SKM-1 treated with dmso at 0.1 percent for 144 hours (cell line): ENCODE results near the gene KRT7.
A peak's percentile ranks its signal among the peaks of the same experiment; 100 is the strongest.

ENCODE experiments used
- DNase-seq: peaks from one replicate; lab custom pipeline; 2025; ENCODE audit not compliant: unreplicated experiment; lab: John Stamatoyannopoulos, UW

The KRT7 gene

DNA sequence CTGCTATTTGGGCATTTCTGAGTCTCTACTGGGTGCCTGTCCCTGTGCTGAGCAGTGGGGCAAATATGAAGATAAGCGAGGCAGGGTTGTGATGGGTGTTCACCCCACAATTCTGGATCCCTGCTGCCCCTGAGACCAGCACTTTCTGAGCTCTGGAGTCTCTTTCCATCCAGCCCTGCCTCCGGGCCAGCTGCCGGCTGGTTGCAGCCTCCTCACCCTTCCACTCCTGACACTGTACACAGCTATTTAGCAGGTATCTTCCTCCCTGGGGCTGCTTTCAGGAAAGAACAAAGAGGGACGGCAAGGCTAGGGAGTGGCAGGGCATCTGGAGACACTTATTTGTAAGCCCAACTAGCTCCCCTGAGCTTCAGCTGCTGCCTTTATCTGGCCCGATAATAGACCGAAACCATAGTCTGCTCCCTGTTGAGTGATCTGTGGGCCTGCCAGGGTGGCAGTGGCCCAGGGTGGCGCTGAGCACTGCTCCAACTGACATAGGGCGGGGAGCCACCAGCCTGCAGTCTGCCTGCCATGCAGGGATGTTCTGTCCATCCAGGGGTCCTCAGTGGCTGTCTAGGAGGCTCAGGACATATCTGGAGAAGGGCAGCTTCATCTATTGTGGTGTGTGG is 33.6 kb upstream of the KRT7 start:
- no peak for DNase-seq

DNA sequence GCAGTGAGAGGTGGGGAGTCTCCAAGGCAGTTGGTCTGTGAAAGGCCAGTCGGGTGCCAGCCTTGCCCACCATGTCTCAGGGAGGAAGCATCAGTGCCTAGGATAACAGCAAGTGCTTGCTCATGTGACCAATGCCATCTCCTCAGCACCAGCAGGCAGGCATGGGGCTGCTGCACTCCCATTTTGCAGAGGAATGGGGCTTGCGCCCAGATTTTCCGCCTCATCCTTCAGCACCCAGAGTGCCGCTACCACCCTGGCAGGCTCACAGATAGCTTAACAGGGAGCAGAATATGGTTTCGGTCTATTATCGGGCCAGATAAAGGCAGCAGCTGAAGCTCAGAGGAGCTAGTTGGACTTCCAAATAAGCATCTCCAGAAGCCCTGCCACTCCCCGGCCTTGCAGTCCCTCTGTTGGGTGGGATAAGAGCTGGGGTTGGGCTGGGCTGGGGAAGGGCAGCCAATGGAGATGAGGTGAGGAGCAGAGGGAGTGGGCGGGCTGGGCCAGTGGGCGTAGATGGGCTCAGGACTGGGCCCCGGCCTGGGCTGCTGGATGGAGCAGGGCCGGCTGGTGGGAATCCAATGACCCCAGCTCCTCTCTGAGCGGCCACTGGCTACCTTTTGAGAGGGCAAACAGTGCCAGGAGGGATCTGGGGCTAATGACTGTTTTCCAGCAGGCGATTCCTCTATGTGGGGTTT is 32.8 kb upstream of the KRT7 start:
- DNase-seq, result no peak

- DNase-seq, result no peak
Observed at GRCh38 chr12:52200781-52201450, 32.1 kb upstream of the KRT7 start.

GRCh38 chr12:52201451-52201839 is 31.6 kb upstream of the KRT7 start:
- DNase-seq, result no peak

DNA sequence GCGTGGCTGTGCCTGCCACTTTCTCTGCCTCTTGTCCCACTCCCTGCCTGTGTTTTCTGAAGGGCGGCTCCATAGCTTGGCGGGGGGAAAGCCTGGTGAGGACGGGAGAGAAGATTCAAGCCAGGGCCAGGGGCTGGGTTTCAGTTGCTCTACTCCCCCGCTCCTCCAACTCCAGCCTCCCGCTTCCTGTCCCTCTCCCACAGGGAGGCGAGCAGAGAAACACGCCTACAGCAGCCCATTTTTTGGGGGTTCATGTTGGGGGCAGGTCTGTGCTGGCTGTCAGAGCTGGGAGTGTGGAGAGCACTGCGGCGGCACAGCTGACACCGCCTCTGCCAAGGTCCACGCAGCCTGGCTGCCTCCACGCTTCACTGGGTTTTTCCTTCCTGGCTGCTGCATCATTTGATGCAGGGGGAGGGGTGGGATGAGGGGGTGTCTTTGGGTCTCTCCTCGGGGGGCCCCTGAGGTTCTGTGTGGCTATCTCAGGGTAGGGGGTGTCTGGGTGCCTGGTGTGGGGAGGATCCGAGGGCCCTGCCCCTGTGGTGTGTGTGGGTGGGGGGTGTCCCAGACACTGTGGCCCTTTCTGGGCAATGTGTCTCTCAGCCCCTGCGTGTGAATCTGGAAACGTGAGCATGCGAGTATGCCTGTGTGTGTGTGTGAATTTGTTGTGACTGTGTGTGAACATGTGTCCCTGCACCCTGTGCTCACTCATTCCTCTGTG is 30.5 kb upstream of the KRT7 start:
- DNase-seq, result no peak

GRCh38 chr12:52203079-52203921 is 29.7 kb upstream of the KRT7 start:
- peak; percentile 56 for DNase-seq

DNA sequence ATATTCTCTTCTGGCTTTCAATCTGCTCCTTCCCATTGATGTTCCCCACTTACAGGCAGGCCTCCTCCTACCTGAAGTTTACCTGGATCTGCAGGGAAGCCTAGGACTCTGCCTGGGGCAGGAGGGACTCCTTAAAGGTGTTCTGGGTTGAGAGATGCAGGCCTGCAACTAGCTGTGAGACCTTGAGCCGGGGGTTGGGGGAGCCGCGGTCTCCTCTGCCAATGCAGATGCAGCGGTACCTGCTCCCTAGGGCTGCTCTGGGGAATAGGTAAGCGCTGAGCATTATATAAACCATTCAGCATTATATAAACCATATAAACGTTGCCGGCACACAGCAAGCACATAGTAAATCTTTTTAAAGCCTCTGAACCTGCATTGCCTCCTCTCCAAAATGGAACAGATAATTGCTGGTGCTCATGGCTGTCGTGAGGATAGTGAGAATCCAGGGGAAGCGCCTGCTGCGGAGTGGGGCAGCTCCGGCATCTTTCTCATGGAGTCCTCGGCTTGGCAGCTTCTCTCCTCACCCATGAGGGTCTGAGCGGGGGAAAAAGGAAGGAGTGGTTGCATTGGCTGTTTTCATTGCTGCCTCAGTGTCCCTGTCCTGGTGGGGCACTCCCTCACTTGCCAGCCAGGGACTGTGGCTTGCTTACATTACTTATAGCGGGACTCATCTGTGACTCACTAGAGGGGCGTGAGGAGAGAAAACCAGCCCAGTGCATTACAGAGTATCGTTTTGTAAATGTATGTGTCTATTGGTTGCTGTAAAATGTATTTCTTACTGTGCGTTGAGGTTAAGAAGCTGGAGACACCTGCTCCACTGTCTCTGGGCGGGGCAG is 28.7 kb upstream of the KRT7 start:
- DNase-seq, result no peak

DNA sequence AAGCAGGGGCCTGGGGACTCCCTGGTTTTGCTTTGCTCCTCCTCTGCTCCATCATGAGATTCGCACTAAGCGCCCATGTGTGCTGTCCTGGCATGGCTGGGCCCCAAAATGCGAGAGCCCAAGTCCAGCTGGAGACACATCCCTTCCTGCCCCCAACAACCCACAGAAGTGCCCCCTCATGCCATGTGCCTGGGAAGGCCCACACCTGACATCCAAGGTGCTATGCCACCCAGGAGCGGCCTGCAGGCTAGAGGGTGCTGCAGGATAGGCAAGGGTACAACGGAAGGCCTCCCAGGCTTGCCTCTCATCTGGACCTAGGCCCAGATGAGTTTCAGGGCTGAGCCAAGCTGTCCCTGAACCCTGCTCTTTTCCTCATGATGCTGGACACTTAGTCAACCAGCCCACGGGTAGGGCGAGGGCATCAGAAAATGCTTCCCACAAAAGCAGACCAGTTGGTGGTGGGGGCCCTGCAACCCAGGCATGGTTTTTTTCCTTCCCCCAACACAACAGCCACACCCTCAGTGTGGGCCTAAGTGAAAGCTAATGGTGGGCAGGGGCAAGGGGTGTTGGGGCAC is 28.0 kb upstream of the KRT7 start:
- no peak for DNase-seq

DNA sequence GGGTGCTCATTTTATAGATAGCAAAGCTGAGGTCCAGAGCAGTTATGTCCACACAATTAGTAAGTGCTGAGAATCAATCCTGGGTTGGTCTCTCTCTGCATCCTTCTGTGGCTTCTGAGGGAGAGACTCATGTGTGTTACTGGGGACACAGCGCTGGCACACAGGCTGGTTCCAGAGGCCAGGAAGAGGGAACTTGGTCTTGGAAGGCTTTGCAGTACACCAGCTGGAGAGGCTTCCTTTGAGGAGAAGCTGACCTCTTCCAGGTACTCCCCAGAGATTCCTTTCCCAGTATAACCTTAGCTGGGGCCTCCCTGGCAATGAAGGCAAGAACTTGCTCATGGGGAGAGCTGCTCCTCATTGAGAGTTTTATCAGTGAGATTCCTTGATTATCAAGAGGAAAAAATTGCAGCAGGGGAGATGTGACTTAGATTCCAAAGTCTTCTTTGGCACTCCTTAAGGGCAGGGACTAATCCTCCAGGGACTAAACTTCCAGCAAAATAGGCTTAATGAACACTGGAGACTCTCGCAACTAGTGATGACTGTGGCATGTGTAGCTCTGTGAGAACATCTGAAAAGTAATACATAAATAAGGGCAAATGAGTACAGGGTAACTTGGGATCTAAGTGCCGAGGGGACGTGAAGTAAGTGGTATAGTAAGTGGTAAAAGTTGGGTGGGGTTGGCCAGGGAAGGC is 27.3 kb upstream of the KRT7 start:
- no peak for DNase-seq

- no peak for DNase-seq
Observed at GRCh38 chr12:52206304-52207040, 26.6 kb upstream of the KRT7 start.

- DNase-seq, result no peak
Observed at GRCh38 chr12:52207106-52207505, 25.9 kb upstream of the KRT7 start.

GRCh38 chr12:52207895-52208294 is 25.1 kb upstream of the KRT7 start:
- no peak for DNase-seq

- DNase-seq, result no peak
Observed at GRCh38 chr12:52208424-52209165, 24.4 kb upstream of the KRT7 start.

DNA sequence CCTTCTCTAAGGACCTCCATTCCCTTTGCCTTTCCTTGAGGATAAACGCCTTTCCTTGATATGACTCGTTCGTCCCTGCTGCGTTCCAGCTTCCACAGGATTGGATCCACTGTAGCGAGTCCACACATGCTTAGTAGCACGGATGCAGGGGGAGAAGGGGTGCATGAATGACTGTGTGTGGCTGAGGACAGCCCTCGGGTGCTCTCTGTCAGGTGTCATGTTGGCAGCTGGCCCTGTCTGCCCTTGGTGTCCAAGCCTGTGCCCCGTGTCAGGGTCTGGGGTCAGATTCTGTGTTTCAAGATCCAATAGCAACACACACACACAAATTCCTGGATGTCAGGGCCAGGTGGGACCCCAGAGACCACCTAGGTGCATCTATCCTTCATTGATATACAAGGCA is 23.7 kb upstream of the KRT7 start:
- no peak for DNase-seq

DNA sequence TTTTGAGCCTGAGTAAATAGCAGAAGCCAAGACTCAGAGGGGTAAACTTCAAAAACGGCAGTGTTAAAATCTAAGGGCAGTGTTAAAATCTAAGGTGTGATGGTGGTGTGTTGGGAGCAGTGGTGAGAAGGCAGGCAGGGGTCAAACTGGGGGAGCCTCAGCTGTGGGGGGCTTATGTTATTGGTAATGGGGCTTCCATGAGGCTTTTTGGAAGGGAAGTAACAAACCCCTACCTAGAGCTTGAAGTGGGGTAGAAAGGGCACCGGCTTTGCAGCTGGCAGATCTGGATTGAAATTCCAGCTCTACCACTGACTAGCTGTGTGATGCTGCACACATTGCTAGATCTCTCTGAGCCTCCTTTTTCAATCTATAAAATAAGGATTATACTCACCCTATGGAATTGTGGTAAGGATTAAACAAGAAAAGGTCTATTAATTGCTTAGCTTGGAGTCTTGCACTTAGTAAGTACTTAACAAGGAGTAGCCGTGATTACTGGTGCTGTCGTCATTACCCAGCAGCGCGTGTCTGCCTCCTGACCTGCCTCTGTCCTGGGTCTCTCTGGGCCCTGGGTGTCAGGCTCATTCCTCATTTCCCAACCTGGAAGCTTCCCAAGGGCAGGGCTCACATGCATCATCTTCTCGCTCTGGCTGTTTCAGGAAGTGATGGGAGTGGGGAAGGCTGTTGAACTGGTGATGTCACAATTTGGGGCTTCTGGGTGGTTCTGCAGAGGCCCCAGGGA is 22.7 kb upstream of the KRT7 start:
- DNase-seq, result no peak

GRCh38 chr12:52210925-52211650 is 22.0 kb upstream of the KRT7 start:
- DNase-seq, result no peak
